Fibroblast of lung (primary cell): ENCODE results near the gene GTF3C6. TPM values are rescaled to one million over a fixed set of nuclear protein-coding genes. Genes with fewer than 3 reads are reported as not detected.

Experiments
- DNase-seq, 2 donors: peaks; one replicate each; pipeline versions ENCODE4 v3.0.0 to v3.0.0-alpha.2; 2010; ENCODE audit warnings: low read depth in 2 of 2
- H2AFZ ChIP-seq: 2 replicates; pipeline ENCODE4 v1.5.1; 2012; ENCODE audit warnings: low read length, control low read depth, inconsistent platforms
- H3K27ac ChIP-seq: 2 replicates; pipeline ENCODE4 v1.5.1; 2011; ENCODE audit warnings: low read length, control low read depth; ENCODE audit not compliant: insufficient read depth
- H3K27me3 ChIP-seq: 2 replicates; pipeline ENCODE4 v1.5.1; 2011; ENCODE audit warnings: mild to moderate bottlenecking, low read length; ENCODE audit not compliant: control insufficient read depth, insufficient read depth
- H3K36me3 ChIP-seq: 2 replicates; pipeline ENCODE4 v1.5.1; 2011; ENCODE audit warnings: low read length; ENCODE audit not compliant: control insufficient read depth, insufficient read depth
- H3K4me1 ChIP-seq: 2 replicates; pipeline ENCODE4 v1.5.1; 2011; ENCODE audit warnings: low read length; ENCODE audit not compliant: control insufficient read depth, insufficient read depth; ENCODE audit errors: extremely low read depth
- H3K4me2 ChIP-seq: 2 replicates; pipeline ENCODE4 v1.5.1; 2011; ENCODE audit warnings: low read length, control low read depth; ENCODE audit not compliant: insufficient read depth; ENCODE audit errors: extremely low read depth
- H3K4me3 ChIP-seq, 4 experiments: fragments of 200-600 bp in 1 of 4; sonication (generic) in 1 of 4; replicated peaks in 1 of 4; 2 replicates each; pipeline ENCODE4 v1.5.1; 2011 to 2016; ENCODE audit warnings: low read length in 4 of 4, low read depth in 3 of 4, mild to moderate bottlenecking in 3 of 4, control low read depth in 2 of 4, inconsistent platforms in 1 of 4, mixed read lengths in 1 of 4; ENCODE audit not compliant: insufficient read depth in 1 of 4; ENCODE audit errors: control extremely low read depth in 1 of 4
- H3K79me2 ChIP-seq: 2 replicates; pipeline ENCODE4 v1.5.1; 2012; ENCODE audit warnings: mild to moderate bottlenecking, low read length, inconsistent platforms; ENCODE audit not compliant: control insufficient read depth, insufficient read depth
- H3K9ac ChIP-seq: 2 replicates; pipeline ENCODE4 v1.5.1; 2011; ENCODE audit warnings: mild to moderate bottlenecking, low read length, control low read depth; ENCODE audit not compliant: insufficient read depth
- H3K9me3 ChIP-seq: 2 replicates; pipeline ENCODE4 v1.5.1; 2012; ENCODE audit warnings: low read depth, low read length; ENCODE audit not compliant: control insufficient read depth, insufficient read depth
- H4K20me1 ChIP-seq: 2 replicates; pipeline ENCODE4 v1.5.1; 2011; ENCODE audit warnings: low read length; ENCODE audit not compliant: control insufficient read depth, insufficient read depth; ENCODE audit errors: extremely low read depth
- EZH2 ChIP-seq: IDR thresholded peaks from 2 replicates; pipeline ENCODE4 v1.5.1; 2012; ENCODE audit warnings: low read length, control low read depth, mild to moderate bottlenecking; ENCODE audit errors: missing control alignments
- polyA minus RNA-seq: library from RNA; depleted of rRNA, polyadenylated mRNA; stranded (reverse); fragments of >200 nt; gene quantifications from 2 replicates; pipeline ENCODE4 v1.2.3, GENCODE V29; 2011; ENCODE audit warnings: low replicate concordance
- polyA plus RNA-seq, 2 donors: library from polyadenylated mRNA; depleted of rRNA in 1 of 2; stranded (reverse) in 1 of 2; unstranded in 1 of 2; fragments of >200 nt; gene quantifications; 2 replicates each; pipeline ENCODE4 v1.2.1, GENCODE V29; 2011 to 2012; ENCODE audit warnings: missing spikeins in 1 of 2
- total RNA-seq: library from RNA; depleted of rRNA; stranded (reverse); fragments of >200 nt; gene quantifications from 2 replicates; pipeline ENCODE4 v1.2.1, GENCODE V29; 2014
- TF ChIP-seq, protein P1 (sequence below), 2 donors: IDR thresholded peaks in 1 of 2; conservative IDR thresholded peaks in 1 of 2; 1 replicate in 1 of 2; 2 replicates in 1 of 2; pipeline ENCODE4 v1.5.1; 2011 to 2012; ENCODE audit warnings: low read length in 2 of 2, control low read depth in 1 of 2, inconsistent platforms in 1 of 2, low read depth in 1 of 2, mild to moderate bottlenecking in 1 of 2

Gene GTF3C6, protein sequence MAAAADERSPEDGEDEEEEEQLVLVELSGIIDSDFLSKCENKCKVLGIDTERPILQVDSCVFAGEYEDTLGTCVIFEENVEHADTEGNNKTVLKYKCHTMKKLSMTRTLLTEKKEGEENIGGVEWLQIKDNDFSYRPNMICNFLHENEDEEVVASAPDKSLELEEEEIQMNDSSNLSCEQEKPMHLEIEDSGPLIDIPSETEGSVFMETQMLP
- total RNA-seq, result 44.3 and 47.3 TPM in 2 replicates
- 74.4 and 90.5 TPM in 2 replicates for polyA plus RNA-seq
- polyA plus RNA-seq (2012), result 104 and 136 TPM in 2 replicates
- not detected in 2 replicates for polyA minus RNA-seq

DNA sequence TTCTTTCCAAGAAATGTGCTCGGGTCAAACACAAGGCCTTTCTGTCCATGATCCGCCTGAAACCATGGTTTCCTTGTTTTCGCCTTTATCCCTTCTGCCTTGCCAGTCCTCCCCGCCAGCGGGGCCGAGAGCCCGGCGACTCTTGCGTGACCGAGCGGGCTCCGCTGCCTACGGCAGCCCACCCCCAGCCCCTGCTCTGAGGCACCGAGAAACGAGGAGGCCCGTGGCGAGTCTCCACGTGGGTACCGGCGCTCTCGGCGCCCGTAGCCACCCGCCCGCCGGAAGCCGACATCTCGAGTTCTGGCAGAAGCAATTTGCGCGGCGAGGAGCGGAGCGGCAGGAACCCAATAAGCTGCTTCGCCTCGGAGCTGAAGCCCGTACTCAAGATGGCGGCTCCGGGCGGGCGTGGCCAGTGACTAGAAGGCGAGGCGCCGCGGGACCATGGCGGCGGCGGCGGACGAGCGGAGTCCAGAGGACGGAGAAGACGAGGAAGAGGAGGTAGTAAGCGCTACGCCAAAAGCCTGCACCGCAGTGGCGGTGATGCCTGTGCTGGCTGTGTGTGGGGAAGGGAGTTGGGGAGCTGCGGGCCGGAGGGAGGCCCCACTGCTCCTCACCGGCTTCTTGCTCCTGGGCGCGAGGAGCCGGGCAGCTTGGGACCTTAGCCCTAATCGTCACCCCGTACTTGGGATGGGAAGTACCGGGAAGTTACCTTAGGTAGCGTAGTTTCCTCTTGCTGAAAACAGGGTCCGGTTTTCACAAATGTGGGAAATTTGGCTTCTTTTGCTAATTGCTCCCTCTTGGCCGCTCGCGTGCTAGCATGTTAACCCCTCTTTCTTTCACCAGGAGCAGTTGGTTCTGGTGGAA, at the start of gene GTF3C6:
Gene GTF3C6 (plus strand): TSS at position 378 of the 864 bp plus-strand sequence. CDS start 64 bp downstream, at position 442.
- Histone ChIP-seq H3K9ac (peak within 1 kb of the TSS; percentile 96), H2AFZ (peak within 1 kb of the TSS; percentile 99), H3K36me3 (no peaks in the 10 kb centered on the region), H3K27ac (peak within 1 kb of the TSS; percentile 94), H3K27me3 (no peaks in the 10 kb centered on the region), H3K4me3 (peak within 1 kb of the TSS; percentile 78 to 95 (median 91)), H4K20me1 (no peaks in the 10 kb centered on the region), H3K4me1 (no peaks in the 10 kb centered on the region), H3K4me2 (peak within 1 kb of the TSS; percentile 91), H3K9me3 (no peaks in the 10 kb centered on the region), H3K79me2 (peaks cover 10% of the 10 kb centered on the region)
- no peak for TF ChIP-seq EZH2
- TF ChIP-seq, protein P1, sequence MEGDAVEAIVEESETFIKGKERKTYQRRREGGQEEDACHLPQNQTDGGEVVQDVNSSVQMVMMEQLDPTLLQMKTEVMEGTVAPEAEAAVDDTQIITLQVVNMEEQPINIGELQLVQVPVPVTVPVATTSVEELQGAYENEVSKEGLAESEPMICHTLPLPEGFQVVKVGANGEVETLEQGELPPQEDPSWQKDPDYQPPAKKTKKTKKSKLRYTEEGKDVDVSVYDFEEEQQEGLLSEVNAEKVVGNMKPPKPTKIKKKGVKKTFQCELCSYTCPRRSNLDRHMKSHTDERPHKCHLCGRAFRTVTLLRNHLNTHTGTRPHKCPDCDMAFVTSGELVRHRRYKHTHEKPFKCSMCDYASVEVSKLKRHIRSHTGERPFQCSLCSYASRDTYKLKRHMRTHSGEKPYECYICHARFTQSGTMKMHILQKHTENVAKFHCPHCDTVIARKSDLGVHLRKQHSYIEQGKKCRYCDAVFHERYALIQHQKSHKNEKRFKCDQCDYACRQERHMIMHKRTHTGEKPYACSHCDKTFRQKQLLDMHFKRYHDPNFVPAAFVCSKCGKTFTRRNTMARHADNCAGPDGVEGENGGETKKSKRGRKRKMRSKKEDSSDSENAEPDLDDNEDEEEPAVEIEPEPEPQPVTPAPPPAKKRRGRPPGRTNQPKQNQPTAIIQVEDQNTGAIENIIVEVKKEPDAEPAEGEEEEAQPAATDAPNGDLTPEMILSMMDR (conservative IDR thresholded peaks at IDR 0.05 in 1 of 2, IDR thresholded peaks at IDR 0.05 in 1 of 2; ENCODE audit: low read depth in 1 of 2, low read length in 2 of 2), result no peak
- DNase-seq, result peak; percentile 93

DNA sequence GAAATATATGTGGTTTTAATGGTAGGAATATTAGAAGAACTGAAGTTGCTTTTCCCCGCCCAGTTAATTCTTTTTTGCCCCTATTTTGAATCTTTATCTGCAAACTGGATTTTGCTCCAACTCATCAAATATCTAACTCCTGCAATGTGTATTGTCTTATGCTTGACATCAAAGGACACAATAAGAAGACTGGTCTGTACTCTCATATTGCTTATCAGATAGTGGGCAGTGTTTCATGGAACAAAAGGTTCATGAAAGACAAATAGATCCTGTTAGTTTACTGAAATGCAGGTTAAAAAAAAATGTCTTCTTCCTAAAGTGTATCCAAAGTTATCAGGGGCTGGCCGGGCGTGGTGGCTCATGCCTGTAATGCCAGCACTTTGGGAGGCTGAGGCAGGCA, 27.7 kb upstream of the GTF3C6 start:
- Histone ChIP-seq H4K20me1 (no peaks in the 10 kb centered on the region), H3K27me3 (no peaks in the 10 kb centered on the region), H3K36me3 (no peaks in the 10 kb centered on the region), H3K4me3 (no peak overlapping the region), H3K9me3 (no peaks in the 10 kb centered on the region), H3K4me2 (no peak overlapping the region), H3K27ac (no peak overlapping the region), H3K4me1 (no peaks in the 10 kb centered on the region), H3K79me2 (no peaks in the 10 kb centered on the region), H3K9ac (no peak overlapping the region), H2AFZ (no peak overlapping the region)
- TF ChIP-seq, protein P1 (conservative IDR thresholded peaks at IDR 0.05 in 1 of 2, IDR thresholded peaks at IDR 0.05 in 1 of 2; ENCODE audit: low read depth in 1 of 2, low read length in 2 of 2), result no peak
- TF ChIP-seq EZH2, result no peak
- no peak for DNase-seq

GRCh38 chr6:110933912-110934311, 24.6 kb upstream of the GTF3C6 start:
- H2AFZ ChIP-seq, result no peak overlapping the region
- no peaks in the 10 kb centered on the region for H3K4me1 ChIP-seq
- no peaks in the 10 kb centered on the region for H3K9me3 ChIP-seq
- H4K20me1 ChIP-seq, result no peaks in the 10 kb centered on the region
- DNase-seq, result no peak
- no peak overlapping the region for H3K4me2 ChIP-seq
- no peaks in the 10 kb centered on the region for H3K27me3 ChIP-seq
- H3K36me3 ChIP-seq, result no peaks in the 10 kb centered on the region
- H3K9ac ChIP-seq, result no peak overlapping the region
- H3K27ac ChIP-seq, result no peak overlapping the region
- TF ChIP-seq EZH2, result no peak
- TF ChIP-seq, protein P1 (conservative IDR thresholded peaks at IDR 0.05 in 1 of 2, IDR thresholded peaks at IDR 0.05 in 1 of 2; ENCODE audit: low read depth in 1 of 2, low read length in 2 of 2), result no peak
- no peaks in the 10 kb centered on the region for H3K79me2 ChIP-seq
- H3K4me3 ChIP-seq, result no peak overlapping the region
